G401.6 (cell line): ENCODE results near the gene MCU.
A peak's percentile ranks its signal among the peaks of the same experiment; 100 is the strongest.

Source experiments
- FAIRE-seq: peaks from 2 replicates; lab custom pipeline; 2012; peaks lifted over from hg19 to GRCh38; lab: Jason Lieb, UNC

Gene MCU

GRCh38 chr10:72846238-72846637, 154.3 kb downstream of the MCU start:
- no peak for FAIRE-seq

GRCh38 chr10:72847681-72848080, 155.7 kb downstream of the MCU start:
- no peak for FAIRE-seq

- no peak for FAIRE-seq
Measured at GRCh38 chr10:72850861-72851260, 158.9 kb downstream of the MCU start.

- FAIRE-seq: no peak
Measured at GRCh38 chr10:72851509-72851908, 159.6 kb downstream of the MCU start.

GRCh38 chr10:72852508-72852907, 160.6 kb downstream of the MCU start:
- no peak for FAIRE-seq

GRCh38 chr10:72855129-72855528, 163.2 kb downstream of the MCU start:
- FAIRE-seq: no peak

GRCh38 chr10:72855790-72856189, 163.8 kb downstream of the MCU start:
- FAIRE-seq: no peak

- no peak for FAIRE-seq
Measured at GRCh38 chr10:72858067-72858466, 166.1 kb downstream of the MCU start.

- no peak for FAIRE-seq
Measured at GRCh38 chr10:72862957-72863356, 171.0 kb downstream of the MCU start.

- FAIRE-seq: peak; percentile 98
Measured at GRCh38 chr10:72875250-72876055, 183.5 kb downstream of the MCU start.

- FAIRE-seq: no peak
Measured at GRCh38 chr10:72879245-72879644, 187.3 kb downstream of the MCU start.

- no peak for FAIRE-seq
Measured at GRCh38 chr10:72881291-72881690, 189.3 kb downstream of the MCU start.

GRCh38 chr10:72883861-72884260, 191.9 kb downstream of the MCU start:
- FAIRE-seq: no peak

GRCh38 chr10:72885953-72886352, 194.0 kb downstream of the MCU start:
- no peak for FAIRE-seq

GRCh38 chr10:72886621-72887020, 194.7 kb downstream of the MCU start:
- no peak for FAIRE-seq

- no peak for FAIRE-seq
Measured at GRCh38 chr10:72887043-72887442, 195.1 kb downstream of the MCU start.

GRCh38 chr10:72888151-72888638, 196.3 kb downstream of the MCU start:
- FAIRE-seq: no peak

GRCh38 chr10:72889391-72889831, 197.5 kb downstream of the MCU start:
- no peak for FAIRE-seq

GRCh38 chr10:72890086-72890485, 198.1 kb downstream of the MCU start:
- no peak for FAIRE-seq

- no peak for FAIRE-seq
Measured at GRCh38 chr10:72893136-72893798, 201.3 kb downstream of the MCU start, which contains the start of gene OIT3. Gene OIT3 (plus strand): TSS chr10:72893739. CDS start chr10:72893799, 60 bp downstream.

- no peak for FAIRE-seq
Measured at GRCh38 chr10:72895236-72895850, 203.4 kb downstream of the MCU start.

- FAIRE-seq: no peak
Measured at GRCh38 chr10:72898616-72899015, 206.7 kb downstream of the MCU start.

GRCh38 chr10:72899545-72899944, 207.6 kb downstream of the MCU start:
- no peak for FAIRE-seq
